Measurements from ENCODE around the gene KCNMB2.

- TF ChIP-seq CTCF (conservative IDR thresholded peaks at IDR 0.05; ENCODE audit: low read depth, low read length) (no peak), EZH2 (IDR thresholded peaks at IDR 0.05; ENCODE audit: borderline replicate concordance, low read depth, low read length, poor library complexity, severe bottlenecking) (no peak)
These were observed 315.3 kb downstream of the KCNMB2 start for GRCh38 chr3:178851564-178851963.
